Posterior vena cava (tissue), 2 donors: ENCODE measurements around the gene GALNT2. TPM values are rescaled to one million over a fixed set of nuclear protein-coding genes. Genes with fewer than 3 reads are reported as not detected.

Source experiments
- DNase-seq: peaks from one replicate; pipeline ENCODE4 v3.0.0-alpha.2; 2020; ENCODE audit warnings: low spot score
- intact Hi-C, 2 donors: fragments of 100-400 bp; cut with DNase I; formaldehyde crosslinking; loops; one replicate each; pipeline versions ENCODE4 v1.14.1 to v1.14.2; 2022 to 2023
- total RNA-seq, 2 donors: library from RNA; stranded (reverse); fragmentation: NEBNext Ultra II Directional; extraction: Animal tissue kit (Norgen Biotek cat#: 25700); gene quantifications; one replicate each; pipeline ENCODE4 v1.2.1, GENCODE V29; 2021
- donor health status: DM: yes; HTN: yes; CAD: no.
- donor health status: DM: yes; HTN: yes; CAD: no.

The GALNT2 gene
- total RNA-seq, 2 donors from 2014 or later, result 72.6 to 79.6 TPM

DNA sequence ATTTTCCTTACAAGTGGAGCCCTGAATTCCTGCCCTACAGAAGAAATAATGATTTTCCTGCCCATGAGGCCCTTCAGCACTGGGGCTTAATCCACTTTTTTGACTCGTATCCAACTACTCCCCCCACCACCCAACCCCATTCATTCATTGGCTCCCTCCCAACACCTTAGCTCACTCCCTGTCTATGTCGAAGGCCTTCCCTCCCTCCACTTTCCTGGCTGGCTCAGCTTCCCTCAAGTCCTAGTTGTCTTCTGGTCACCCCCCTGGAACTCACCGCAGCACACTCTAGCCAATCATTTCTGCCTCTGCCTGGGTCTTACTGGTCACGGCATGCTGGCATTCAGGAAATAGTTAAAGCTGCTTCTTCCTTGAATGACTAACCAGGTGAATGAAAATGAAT is 240.2 kb downstream of the GALNT2 start:
- intact Hi-C loops, result loop anchor here in 1 of 2 donors (5.0 kb wide), 1 partner anchor 645 kb away; no protein-coding TSS in a partner anchor

DNA sequence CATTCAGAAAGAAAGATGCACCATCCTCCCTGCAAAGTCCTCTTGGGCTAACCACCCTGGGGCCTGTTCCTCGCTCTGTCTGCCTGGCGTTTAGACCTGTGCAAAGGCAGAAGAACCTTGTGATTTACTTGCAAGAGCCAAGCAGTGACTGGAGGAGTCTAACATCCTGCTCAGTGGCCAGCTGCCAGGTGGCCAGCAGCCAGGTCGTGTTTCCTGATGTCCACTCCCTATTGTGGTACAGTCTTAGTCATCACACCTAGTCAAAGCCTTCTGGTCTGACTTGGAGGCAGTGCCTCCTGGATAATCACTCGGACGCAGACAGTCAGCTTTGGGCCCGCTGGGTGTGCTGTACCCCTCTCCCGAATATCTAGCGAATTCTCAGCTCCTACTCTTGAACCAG is 241.0 kb downstream of the GALNT2 start:
- peak; percentile 91 for DNase-seq
- intact Hi-C loops, result loop anchor here in 1 of 2 donors (5.0 kb wide), 1 partner anchor 646 kb away; no protein-coding TSS in a partner anchor

More for the DNA sequence above, 240.2 kb downstream of the GALNT2 start:
- DNase-seq, result peak; percentile 58

DNA sequence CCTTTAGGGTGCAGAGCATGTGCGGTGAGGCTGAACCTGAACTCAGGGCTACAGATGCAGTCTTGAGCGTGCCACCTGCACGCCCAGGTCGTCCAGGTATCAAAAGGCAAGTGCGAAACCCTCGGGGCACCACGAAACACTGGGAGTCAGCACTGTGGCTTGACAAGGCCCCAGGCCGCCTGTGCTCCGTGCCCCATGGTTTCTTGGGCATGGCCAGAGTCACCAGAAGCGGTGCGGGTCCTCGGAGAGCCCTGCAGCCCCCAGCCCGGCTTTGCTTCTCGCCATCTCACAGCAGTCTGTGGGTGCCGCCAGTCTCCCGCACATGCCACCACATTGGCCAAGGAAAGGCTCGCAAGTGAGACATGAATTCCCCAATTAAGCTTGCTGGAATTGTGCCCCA is 241.8 kb downstream of the GALNT2 start:
- peak; percentile 77 for DNase-seq
- intact Hi-C loops, result loop anchor here in 1 of 2 donors (5.0 kb wide), 1 partner anchor 647 kb away; no protein-coding TSS in a partner anchor

DNA sequence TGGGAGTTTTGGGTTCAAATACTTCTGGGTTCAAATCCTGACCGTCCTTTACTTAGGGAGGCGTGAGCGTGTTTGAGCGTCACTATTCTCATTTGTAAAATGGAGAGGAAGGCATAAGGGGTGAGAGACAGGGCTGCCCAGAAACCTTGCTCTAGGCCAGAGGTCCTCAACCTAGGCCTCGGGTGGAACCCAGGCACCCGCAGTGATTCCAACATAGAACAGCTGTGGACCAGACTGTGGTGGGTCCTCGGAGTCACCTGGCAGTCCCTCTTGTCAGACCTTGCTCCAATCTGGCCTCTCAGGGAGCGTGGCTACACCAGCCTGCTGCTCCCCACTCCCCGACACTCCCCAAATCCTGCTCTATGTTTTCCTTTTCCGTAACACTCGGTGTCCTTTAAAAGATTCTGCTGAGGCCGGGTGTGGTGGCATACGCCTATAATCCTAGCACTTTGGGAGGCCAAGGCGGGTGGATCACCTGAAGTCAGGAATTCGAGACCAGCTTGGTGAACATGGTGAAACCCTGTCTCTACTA is 242.7 kb downstream of the GALNT2 start:
- DNase-seq, result peak; percentile 74
- intact Hi-C loops, result loop anchor here (5.0 kb wide), 1 partner anchor 647 kb away; no protein-coding TSS in a partner anchor

DNA sequence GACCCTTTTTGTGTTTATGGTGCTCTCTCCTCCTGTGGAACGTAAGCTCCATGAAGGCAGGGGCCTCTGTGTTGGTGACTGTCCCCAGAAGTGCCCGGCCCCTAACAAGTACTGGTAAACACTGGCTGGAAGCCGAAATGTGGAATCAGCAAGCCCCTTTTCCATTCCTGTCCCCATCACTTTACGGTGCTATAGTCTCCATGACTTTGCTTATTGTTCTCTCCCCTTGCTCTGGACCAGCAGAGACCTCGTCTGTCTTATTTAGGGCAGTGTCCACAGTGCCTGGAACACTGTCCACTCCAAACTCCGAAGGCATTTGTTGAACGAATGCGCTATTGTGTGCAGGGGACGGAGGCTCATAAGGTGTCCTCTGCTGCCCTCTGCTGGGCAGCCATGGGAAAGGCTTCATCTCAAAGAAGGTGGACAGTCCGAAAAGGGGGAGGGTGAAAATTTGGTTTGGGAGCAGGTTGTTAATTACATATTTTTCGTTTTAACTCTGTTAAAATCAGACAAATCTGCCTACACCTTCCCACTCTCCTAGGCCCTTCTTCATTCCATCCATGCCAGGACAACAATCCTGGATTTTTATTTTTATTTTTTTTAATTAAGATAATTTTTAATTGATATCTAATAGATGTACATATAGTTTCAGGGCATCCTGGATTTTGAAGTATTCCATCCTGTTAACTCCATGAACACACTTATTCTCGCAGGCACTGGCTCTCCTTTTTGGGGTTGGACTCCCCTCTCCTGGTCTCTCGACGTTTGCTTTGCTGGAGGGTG is 243.5 kb downstream of the GALNT2 start:
- intact Hi-C loops, result loop anchor here in 1 of 2 donors (5.0 kb wide), 1 partner anchor 648 kb away; no protein-coding TSS in a partner anchor
- peak; percentile 92 for DNase-seq

DNA sequence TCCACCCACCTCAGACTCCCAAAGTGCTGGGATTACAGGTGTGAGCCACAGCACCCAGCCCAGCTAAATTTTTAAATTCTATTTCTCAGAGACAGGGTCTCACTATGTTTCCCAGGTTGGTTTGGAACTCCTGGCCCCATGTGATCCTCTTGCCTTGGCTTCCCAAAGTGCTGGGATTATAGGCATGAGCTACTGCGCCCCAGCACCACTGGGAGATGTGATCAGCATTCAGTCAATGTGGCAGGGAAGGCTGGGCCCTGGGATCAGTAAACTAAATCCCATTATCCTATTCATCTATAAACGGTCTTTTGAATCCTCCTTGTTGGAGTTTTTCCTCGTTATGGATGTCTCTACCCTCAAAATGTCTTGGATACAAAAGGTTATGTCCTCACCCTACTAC is 245.6 kb downstream of the GALNT2 start:
- DNase-seq, result peak; percentile 14
- intact Hi-C loops, result loop anchor here in 1 of 2 donors (5.0 kb wide), 1 partner anchor 650 kb away; no protein-coding TSS in a partner anchor

DNA sequence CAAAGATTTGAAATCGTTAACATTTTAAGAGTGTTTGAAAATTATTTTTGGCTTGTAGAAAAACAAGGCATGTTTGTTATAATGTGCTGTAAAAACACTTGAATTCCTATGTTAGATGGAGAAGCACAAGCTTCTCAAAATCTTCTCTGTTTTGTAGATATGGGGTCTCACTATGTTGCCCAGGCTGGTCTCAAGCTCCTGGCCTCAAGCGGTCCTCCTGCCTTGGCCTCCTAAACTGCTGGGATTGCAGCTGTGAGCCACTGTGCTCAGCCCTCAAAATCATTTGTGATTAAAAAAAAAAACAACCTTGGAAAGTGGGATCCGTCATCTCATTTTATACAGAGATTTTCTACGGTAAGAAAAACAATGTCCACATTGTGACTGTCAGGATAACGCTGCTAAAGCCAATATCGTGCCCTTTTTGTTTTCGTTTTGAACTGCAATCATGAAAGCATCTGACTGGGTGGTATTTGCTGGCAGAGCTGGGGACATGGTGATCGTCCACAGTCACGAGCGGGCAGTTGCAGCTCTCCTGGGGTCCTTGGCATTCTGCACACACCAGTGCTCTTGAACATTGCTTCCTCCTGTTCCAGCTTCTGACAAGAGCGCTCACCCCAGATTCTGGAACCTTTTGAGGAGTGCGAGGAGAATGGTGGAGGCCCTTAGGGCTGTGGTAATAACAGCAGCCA is 246.6 kb downstream of the GALNT2 start:
- peak; percentile 68 for DNase-seq
- intact Hi-C loops, result loop anchor here in 1 of 2 donors (5.0 kb wide), 1 partner anchor 651 kb away; no protein-coding TSS in a partner anchor

DNA sequence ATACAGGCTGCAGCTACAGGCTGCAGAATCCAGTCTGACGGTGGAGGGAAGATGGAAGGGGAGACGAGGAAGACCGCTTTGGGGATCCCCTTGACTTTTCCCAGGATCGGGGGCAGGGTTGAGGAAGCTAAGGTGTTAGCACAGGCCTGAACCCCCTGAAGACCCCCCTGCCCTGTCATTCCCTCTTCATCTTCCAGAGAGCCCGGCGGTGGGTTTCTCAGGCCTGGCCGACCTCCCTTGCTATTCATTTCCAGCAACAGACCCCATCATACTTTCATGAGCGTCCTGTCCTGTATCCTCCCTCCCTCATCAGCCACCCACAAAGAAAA is 247.1 kb downstream of the GALNT2 start:
- peak; percentile 42 for DNase-seq
- intact Hi-C loops, result loop anchor here in 1 of 2 donors (5.0 kb wide), 1 partner anchor 652 kb away; no protein-coding TSS in a partner anchor

DNA sequence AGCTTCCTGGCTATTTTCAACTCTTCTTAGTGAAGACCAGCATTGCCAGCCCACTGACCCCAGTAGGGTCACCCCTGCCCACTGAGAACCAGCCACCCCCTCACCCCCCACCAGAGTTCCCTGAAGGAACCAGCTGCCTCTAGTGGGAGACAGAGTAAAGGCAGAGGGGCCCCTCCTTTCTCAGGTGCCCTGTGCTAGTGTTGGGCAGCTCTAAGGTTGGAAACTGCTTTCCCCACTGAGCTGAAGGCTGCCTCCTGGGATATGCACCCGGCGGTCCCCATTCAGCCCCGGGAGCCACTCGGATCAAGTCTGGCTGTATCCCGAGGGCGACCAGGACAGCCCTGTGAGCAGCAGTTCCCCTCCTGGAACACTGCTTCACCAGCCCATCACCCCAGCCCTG is 248.1 kb downstream of the GALNT2 start:
- intact Hi-C loops, result no loop called here
- DNase-seq, result peak; percentile 52

DNA sequence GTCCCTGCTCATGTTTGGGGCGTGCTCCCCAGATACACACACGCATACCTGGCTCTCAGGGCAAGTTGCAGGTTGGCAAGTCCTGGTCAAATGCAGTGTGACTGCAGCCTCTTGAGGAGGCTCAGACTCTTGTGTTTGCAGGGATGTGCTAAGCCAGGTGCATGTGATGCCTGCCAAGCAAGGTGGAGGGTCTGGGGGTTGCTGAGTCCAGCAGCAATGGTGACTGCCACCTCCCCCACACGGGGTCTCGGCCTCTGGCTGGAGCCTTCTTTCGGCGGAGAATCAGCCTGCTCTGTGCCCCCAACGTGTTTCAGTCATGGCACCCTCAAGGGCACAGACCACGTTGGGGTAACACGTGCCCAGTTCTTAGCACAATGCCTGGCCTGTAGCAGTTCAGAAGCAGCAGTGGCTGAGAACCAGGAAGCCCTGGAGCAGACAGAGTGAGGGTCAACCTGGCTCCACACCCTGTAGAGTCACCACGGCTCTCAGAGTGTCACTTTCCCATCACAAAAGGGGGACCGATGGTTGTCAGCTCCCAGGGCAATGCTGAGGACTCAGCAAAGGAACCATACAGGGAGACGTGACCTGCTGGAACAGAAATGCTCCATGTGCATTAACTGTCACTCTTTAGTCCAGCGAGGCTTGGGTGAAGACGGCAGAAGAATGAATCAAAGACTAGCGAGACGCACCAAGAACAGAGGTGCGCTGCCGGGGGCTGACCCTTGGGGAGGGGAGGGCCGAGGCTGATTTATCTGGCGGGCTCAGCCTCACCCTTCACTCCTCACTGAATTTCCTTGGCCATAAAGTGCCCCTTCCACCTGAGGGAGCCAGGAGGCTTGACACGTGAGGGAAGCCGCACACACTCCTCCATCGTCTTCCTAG is 250.1 kb downstream of the GALNT2 start:
- DNase-seq, result peak; percentile 74
- intact Hi-C loops, result no loop called here

DNA sequence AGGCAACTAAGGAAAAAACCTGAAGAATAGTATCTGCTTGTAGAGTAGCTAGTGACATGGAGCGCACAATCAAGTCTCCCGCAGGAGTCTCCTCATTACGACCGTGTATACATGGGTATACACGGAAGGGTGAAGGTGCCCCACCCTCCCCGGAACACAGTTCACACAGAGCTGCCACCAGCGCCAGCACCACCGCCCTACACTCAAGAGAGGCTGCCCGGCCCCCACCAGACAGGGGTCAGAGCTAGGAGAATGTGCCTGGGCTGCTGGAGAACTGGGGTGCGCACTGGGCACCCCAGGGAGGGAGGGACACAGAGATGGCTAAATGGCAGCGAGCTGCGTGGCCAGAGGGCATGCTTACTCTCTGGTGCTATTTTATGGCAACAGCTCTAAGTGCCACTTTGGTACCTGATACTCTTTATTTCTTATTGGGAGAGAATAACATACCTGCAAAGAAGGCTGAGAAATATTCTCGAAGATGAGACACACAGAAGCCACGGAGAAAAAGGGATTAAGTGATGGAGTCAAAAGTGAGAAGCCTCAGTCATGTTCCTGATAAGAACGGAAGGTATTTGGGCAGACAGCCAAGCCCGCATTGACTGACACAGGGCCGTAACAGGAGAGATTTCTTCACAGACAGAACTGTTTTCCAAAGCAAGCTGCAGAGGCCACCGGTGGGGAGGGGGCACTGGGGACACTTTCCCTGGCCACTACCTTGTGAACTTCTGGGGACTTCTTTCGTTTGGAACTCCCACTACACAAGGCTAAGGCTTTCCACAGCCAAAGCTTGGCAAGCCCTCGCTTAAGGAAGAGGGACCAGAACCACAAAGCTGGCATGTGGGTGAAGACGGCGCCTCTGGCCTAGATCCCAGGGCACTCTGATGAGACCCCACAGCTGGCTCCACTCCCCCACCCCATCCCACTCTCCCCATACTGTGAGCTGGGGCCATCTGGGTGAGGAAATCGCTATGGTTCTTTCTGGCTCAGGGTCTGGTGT is 251.1 kb downstream of the GALNT2 start:
- intact Hi-C loops, result no loop called here
- DNase-seq, result peak; percentile 64

DNA sequence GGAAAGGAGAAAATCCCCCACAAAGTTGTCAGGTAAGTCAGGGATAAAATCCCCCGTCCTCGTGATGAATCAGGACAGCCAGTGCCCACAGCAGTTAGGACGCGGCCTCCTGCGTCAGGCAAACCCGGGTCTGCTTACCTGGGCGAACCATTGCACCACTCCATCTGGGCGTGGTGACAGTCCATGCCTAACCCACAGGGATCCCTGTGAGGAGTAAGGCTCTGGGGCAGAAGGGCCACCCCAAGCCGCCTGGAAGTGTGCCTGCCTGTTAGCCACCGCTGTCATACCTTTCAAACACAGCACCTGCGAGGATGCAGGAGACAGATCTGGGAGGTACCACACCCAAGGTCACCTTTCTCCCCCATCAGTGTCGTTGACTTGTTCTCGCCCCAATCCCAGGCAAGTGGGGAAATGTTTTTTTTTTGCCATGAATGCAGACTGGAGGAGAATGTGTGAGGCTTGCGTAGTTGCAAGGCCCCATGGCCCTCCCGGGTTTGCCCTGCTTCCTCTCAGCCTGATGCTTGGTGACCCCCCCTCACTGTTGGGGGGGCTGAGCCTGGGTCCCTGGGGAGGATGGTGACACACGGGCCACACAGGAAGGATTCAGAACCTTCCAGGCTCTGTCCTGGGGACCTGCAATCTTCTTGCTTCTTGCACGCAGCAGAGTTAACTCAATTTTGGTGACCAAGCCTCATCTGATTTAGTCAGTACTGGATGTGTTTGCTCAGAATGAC is 252.1 kb downstream of the GALNT2 start:
- DNase-seq, result peak; percentile 67
- intact Hi-C loops, result no loop called here

DNA sequence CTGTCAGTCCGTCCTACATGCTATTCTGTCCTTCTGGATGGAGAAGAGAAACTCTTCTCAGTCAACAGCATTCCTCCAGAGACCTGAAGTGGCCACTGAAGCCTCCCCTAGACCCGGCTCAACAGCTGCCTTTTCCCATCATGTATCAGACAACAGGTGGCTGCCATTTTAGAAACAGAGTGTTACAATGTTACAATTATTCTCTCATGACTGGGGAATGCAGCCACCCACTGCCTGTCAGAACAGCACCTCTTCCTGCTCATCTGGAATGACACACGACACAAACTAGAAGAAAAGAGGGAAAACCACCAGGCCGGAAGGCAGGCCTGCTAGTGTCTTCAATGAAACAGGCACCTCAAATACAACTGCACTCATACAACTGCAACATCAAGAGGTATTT is 253.8 kb downstream of the GALNT2 start:
- intact Hi-C loops, result no loop called here
- DNase-seq, result no peak

DNA sequence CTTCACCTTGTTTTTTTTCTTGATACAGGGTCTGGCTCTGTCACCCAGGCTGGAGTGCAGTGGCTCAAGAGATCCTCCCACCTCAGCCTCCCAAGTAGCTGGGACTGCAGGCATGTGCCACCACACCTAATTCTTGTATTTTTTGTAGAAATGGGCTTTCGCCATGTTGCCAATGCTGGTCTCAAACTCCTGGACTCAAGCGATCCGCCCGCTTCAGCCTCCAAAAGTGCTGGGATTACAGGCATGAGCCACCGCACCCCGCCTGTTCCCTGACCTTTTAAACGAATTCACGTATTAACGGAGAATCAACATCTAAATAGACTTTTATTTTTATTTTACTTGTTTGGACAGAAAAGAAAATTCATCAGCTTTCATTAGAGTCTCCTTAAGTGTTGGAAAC is 254.3 kb downstream of the GALNT2 start:
- no peak for DNase-seq
- intact Hi-C loops, result no loop called here

DNA sequence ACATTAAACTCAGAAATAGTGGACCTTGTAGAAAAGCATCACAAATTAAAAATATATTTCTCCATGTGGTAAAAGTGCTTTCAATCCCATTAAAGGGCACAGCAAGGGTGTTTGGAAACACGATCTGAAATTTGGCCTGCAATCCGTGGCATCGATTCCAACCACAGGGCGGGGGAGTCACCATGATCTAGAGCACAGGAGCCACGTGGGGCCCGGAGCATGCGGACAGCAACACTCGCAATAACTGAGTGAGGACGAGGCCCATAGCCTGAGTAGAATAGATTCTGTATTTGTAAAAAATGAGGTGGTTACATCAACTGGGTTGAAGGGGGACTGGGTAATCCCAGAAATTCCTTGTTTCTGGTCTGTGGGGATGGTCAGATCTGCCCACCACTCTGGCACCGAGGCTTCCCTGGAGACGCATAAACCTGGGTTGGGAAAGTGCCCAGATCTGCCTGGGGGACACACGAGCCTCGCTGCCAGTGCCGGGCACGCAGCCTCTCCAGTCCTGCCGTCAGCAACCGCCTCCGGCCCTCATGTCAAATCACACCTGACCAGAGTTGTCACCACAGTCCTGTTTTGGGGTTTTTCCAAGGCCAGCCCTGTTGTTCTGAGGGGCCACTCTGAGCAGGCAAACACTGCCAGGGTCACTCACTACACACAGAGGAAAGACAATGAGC is 254.8 kb downstream of the GALNT2 start:
- intact Hi-C loops, result no loop called here
- DNase-seq, result no peak

DNA sequence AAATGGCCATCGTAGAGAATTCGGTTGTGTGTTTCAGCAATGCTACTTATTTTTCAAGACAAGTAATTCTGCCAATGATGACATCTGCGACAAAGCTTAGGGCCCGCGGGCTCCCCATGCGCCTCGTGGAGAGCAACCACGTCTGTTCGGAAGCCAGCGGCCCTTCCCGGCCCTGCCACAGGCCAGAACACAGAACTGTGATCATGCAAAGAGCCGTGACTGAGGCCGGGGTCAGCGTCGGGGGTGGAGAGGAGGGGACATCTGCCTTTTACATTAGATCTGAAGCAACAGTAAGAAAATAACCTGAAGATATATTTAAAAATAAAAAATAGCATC is 255.4 kb downstream of the GALNT2 start:
- no peak for DNase-seq
- intact Hi-C loops, result no loop called here
